Transverse colon (tissue), 4 donors: ENCODE data around the gene CATSPER3.

Source experiments
- CTCF ChIP-seq, 5 experiments: fragments of 200-600 bp in 3 of 5; fragments of 450-650 bp in 2 of 5; sonication (generic) in 3 of 5; IDR thresholded peaks; 1 replicate in 2 of 5; 2 replicates in 3 of 5; pipeline ENCODE4 v1.5.1; 2016 to 2017; ENCODE audit warnings: antibody characterized with exemption in 5 of 5, inconsistent platforms in 3 of 5, mild to moderate bottlenecking in 2 of 5, moderate library complexity in 1 of 5
- EP300 ChIP-seq: sonication (generic); formaldehyde crosslinking; IDR thresholded peaks from one replicate; pipeline ENCODE4 v1.6.1; 2017; ENCODE audit warnings: antibody characterized with exemption, low read depth
- POLR2A ChIP-seq: fragments of 450-650 bp; IDR thresholded peaks from one replicate; pipeline ENCODE4 v1.6.1; 2016; ENCODE audit warnings: antibody characterized with exemption, mild to moderate bottlenecking, moderate library complexity
- POLR2AphosphoS5 ChIP-seq, 3 donors: sonication (generic); formaldehyde crosslinking; IDR thresholded peaks; one replicate each; pipeline ENCODE4 v1.6.1; 2016; ENCODE audit warnings: antibody characterized with exemption in 3 of 3

GRCh38 chr5:135004376-135004775 is 36.7 kb downstream of the CATSPER3 start:
- TF ChIP-seq CTCF (IDR thresholded peaks at IDR 0.05), result no peak
- no peak for TF ChIP-seq POLR2AphosphoS5 (IDR thresholded peaks at IDR 0.05)
- TF ChIP-seq EP300, result no peak
- no peak for TF ChIP-seq POLR2A
